ENCODE results near the gene FLAD1.

The FLAD1 gene

DNA sequence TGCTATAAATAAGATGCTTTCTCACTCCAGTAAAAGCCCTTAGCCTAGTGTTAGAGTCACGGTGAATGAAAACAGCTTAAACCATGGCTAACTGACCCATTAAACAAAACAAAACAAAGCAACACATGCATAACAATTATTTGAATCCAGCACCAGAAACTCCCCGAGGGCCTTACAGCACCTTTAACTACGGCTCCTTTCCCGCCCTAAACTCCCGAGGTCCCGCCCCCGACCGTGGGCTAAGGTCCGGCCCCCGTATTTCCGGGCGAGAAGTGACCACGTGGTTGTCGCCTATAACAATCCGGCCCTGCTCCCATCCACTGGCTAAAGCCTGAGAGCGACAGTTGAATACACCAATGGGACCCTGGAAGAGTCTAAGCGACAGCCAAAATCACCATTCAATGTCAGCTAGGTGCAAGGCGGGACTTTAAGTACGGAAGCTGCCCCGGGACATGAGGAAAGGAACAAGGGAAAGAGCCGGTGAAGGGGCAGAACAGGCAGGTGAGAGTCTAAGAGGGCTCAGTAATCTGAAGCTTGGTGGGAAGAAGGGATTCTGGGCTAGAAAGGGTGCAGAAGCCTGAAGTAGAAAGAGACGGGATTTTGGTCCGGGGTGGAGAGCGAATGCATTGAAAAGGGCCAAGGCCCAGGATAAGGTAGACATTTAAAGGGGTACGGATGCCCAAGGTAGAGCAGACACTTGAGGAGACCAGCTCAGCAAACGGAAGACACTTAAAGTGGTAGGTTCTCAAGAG is at the start of gene FLAD1:
Gene FLAD1, plus strand, starts transcription at position 448 of the 752 bp plus-strand sequence. CDS start 351 bp downstream, outside the sequence.
- DNase-seq, result peak; percentile 99

DNA sequence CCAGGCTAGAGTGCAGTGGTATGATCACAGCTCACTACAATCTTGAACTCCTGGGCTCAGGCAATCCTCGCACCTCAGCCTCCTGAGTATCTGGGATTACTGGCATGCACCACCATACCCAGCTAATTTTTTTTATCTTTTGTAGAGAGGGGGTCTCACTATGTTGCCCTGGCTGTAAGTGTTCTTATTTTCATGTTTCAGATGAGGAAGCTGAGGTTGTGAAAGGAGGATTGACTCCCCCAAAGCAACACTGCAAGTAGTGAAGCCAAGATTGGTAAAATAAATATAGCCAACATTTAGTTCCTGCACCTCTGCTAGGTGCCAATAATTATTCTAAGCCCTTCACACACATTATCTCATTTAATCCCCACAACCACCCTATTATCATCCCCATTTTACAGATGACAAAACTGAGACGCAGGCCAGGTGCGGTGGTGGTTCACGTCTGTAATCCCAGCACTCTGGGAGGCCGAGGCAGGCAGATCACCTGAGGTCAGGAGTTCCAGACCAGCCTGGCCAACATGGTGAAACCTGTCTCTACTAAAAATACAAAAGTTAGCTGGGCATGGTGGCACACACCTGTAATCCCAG is 48.7 kb upstream of the FLAD1 start:
- DNase-seq, result no peak

DNA sequence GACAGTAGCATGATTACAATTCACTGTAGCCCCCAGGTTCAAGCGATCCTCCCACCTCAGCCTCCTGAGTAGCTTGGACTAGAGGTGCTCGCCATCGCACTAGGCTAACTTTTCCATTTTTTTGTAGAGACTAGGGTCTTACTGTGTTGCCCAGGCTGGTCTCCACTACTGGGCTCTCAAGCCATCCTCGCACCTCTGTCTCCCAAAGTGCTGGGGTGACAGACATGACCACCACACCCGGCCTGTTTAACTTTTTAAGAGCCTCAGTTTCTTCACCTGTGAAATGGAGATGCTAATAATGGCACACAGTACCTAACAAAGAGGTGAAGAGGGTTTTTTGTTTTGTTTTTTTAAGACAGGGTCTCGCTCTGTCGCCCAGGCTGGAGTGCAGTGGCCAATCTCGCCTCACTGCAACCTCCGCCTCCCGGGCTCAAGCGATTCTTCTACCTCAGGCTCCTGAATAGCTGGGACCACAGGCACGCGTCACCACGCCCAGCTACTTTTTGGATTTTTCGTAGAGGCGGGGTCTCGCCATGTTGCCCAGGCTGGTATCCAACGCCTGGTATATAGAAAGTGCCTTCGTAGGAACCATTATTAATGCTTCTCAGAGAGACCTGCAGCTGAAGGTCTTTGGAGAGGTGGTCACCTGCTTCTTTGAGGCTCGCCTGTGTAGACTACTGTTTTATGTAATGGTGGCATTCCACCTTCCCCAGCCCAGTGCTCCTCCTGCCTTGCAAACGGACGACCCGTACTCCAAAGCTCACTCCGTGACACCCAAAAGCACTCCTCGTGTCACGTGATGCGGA is 47.2 kb upstream of the FLAD1 start:
- DNase-seq, result no peak

DNA sequence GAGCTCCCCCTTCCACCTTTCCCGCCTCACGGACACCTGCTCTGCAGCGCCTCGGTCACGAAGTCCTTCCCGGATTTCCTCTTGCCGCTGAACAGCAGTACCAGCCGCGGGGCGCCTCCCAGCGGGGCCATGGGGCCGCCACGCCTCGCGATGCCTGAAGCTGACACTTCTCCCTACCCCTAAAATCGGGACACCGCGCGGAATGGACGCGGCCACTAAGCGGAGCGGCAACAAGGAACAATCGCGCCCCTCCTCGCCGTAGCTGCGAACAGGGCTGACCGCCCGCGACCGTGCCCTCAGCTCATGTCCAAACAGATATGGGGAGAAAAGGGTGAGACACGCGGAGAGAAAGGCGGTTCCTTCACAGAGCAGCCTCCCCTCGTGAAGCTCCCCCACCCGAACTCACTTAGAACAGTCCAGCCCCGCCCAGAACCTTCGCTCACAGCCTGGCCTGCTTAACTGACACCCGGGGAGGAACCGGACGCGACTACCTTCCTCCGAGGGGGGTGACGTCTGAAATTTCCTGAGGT is 46.5 kb upstream of the FLAD1 start, which contains the start of gene PMVK:
Gene PMVK, minus strand, starts transcription at position 165 of the 530 bp plus-strand sequence. Its CDS starts 34 bp downstream, at position 131.
- DNase-seq, result peak; percentile 94

DNA sequence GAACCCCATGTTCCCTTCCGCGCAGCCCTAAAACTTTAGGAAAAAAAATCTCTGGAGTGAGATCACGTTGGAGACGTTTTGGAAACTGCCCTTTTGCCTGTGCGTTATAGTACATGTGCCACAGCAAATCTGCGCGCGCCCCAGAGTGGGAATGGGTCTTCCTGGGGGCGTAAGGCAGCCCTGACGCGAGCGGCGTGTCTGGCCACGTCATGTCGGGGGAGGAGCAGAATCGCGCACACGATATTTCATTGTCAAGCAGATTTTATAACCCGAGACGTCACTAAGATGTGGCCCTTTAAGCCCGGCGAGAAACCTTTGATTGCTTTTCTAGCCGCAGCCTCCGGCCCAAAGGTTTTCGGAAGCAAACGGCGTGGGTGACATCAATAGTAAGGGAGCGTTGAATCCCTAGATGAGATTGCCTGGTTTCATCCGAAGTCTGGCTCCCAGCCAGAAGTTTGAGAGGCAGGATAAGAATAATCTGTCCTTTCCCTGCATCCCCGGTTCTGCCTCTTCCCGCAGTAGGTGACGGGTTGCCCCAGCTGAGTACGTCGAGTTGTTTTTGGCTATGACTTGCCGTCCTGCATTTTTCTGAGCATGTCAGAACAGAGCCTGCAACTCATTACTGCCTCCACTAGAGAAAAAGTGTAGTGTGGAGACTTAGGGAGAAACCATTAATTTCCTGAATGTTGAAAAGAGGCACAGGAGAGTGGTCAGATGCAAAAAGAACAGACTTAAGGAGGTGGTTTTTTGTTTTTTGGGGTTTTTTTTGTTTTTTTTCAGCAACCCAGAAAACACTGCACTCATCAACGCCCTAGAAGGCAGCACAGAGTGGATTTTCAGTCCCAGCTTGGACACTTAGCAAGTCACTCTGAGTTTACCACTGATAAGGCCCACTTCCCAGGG is 45.8 kb upstream of the FLAD1 start:
- peak; percentile 88 for DNase-seq

DNA sequence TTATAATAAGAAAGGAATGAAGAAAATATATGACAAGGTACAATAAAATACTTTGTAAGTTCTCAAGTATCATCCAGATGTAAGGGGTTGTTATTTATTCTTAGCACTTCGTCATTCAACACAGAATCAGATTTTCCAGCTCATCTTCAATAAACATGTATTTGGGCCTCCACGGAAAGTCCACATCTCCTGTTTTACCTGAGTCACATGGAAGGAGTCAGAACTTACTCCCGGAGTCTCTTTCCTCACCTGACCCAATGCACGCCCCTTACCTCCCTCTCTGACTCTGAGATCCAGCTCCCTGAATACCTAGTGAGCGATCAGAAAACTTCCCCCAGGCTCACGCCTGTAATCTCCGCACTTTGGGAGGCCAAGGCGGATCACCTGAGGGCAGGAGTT is 45.2 kb upstream of the FLAD1 start:
- no peak for DNase-seq

DNA sequence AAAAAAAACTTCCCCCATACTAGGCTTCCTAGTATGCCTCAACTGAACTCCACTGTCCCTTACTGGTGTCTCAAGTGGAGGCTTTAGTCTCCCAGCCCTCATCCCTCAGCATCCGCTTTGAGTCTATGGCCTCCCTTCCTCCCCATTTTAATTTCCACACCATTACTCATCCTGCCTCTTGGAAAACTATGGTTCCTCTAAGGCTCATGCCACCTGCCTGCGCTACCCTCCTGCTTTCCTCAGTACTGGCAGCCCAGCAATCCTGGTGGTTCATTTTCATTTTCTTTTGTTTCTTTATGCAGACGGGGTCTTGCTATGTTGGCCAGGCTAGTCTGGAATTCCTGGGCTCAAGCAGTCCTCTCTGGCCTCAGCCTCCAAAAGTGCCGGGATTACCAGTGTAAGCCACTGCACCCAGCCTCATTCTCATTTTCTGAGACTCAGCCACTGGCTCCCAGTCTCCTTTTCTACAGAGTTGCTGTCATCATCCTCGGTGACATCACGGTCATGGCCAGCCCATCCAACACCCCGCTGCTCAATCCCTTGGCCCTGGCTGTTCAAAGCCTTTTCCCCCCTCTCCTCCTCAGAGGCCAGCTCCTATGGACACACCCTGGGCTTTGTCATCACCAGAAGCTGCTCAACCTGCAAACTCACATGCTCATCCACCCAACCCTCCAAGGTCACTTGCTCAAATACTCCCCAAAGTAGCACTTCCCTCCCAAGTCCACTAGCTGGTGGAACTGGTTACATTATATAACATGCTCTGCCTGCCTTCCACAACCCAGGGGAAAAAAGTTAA is 44.3 kb upstream of the FLAD1 start:
- no peak for DNase-seq

DNA sequence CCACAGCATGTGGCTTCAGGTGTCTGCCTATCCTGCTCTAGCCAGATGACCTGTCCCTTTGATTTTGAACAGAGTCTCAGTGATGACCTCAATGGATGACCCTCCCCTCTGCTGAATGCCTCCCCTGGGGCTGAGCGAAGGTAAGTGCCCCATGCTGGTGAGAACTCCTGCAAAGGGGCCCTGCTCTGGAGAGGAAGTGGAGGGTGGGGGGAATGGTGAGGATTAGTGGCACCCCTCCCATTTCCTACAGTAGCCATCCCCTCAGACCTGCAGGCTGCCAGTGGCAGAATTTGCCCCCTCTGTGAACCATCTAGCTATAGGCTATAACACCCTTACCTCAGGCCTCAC is 43.0 kb upstream of the FLAD1 start:
- no peak for DNase-seq

DNA sequence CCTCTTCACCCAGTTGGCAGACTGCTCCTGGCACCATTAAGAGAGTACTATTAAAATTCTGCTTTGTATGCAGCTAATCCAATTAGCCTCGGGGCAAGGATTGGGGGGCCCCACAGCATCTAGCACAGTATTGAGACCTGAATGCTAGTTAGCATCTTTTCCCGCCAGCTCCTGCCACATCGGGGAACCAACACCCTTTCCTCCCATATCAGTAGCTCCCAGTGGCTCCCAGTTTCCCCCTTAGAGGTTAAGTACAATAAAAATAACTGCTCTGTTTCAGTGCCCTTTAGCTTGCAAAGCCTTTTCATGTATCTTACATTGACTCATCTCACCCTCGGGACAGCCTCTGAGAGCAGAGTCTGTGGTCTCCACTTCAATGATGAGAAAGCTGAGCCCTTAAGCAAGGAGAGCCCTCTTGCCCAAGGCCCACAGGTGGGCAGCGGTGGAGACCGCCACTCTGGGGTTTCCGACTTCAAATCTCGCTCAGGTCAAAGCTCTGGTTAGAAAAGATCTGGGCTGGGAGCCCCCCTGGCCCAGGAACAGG is 42.4 kb upstream of the FLAD1 start:
- DNase-seq, result no peak

DNA sequence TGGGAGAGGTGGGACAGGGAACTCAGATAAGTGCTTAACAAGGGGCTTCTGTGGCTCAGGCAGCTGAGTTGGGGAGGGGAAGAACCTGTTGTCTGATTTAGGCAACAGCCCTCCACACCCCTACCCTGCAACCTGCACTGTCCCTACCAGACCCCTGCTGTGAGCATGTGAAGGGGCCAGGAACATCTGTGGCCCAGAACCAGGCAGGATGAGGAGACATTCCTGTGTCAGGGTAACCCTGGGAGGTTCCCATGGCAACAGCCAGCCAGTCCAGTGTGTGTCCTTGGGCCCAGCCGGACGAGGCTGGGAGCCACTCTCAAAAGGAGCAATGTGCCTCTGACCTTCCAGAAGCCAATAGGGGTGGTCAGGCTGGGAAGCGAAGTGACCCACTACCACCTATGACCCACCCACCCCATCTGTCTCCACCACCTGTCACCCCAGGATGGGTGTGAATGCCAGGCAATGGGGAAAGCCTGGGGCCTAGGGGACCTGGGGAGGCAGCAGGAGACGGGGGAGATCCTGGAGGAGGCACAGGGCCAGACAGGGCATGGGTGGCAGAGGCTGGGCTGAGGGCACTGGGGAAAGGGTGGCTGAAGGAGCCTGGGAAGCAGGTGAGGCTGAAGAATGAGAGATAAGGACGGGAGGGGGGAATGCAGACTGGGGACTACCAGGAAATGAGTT is 41.7 kb upstream of the FLAD1 start:
- no peak for DNase-seq

DNA sequence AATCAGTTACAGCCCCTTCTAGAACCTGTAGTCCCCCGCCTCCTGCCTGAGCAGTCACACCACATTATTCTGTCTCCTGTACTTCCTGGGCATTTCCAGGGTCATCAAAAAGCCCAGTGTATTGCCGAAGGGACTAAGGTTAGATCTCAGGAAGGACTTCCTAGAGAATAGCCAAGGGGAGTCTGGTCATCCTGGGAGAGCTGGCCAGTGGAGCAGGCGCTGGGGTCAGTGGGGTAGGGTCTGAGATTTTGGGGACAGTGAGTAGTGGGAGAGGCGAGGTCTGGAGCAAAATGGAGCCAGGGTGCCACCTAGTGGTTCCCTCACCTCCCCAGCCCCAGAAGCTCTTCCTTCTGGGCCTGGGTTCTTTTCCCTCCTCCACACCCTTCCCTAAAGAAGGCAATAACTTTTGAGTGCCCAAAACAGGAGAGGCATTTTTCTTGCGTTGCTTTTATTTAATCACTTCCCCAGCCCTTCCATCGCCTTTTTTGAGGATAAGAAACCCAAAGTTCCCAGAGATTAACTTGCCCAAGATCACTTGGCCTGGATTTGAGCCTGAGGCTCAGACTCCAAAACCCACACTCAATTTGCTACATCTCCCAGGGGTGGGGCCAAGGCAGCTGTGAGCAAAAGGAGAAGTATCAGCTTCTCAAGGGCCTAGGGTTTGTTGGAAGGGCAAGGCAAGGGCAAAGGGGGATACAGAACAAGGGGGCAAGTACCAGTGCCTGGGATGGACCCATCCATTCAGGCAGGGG is 39.3 kb upstream of the FLAD1 start:
- no peak for DNase-seq

DNA sequence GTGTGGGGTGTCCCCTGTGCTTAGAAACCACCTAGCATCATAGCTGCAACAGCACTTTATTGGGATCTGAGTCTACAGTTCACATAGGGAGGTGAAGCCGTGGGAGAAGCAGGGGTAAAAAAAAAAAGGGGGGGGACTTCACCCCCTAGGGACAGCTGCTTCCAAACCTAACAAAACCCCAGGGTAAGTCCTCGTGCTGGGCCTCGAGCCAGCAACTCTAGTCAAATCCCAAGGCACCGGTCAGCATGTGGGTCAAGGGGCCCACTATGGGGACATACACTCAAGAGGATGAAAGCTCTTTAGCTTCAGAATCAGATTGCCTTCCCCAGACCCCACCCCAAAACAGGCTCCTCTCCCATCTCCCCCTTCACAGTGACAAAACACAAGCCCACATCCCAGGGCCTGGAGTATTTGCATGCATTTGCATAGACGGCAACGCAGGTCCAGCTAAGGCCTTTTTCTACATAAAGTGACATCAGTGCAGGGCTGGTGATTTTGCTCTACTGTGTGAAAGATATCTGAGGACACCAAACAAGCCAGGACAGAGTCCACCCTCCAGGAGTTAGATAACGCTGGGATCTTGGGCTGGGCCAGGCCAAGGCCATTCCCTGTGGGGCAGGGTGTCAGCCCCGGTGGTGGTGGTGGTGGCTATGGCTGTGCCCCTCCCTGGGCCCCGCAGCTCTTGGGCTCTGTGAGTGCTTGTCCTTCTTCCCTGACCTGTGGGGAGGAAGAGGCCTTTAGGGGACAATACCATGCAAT is 38.6 kb upstream of the FLAD1 start:
- no peak for DNase-seq

DNA sequence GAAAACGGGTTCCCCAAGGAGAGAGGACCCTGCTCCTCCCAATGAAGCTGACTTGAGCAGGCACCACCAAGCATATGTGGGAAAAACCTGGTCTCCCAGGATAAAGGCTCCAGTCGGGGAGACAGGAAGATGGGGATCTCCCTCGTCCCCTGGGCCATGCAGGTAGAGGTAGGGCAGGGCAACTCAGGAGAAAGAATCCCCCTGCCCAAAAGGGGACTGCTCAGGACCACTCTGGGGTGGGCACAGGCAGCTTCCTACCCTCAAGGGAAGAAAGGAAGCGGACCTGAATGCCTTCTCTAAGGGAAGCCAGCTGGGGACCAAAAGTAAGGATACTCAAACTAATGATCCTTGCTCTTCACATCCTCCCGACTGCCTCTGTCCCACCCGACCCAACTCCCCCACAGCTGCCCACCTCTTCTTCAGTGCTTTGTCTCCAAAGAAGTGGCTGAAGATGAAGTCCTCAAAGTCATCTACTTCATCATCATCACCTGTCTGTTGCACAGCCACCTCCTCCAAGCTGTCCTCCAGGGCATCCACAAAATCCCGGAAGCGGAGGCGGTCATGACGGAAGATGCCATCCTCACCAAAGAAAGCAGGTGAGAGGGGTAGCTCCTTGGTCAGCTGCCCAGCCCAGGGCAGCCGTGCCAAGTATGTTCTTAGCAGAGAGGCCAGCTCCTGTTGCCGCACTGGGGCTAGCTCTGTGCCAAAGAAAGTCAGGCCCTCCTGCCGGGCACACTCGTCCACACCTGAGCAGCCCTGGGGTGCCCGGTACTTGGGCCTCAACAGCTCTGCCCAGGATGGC is 37.8 kb upstream of the FLAD1 start:
- no peak for DNase-seq

DNA sequence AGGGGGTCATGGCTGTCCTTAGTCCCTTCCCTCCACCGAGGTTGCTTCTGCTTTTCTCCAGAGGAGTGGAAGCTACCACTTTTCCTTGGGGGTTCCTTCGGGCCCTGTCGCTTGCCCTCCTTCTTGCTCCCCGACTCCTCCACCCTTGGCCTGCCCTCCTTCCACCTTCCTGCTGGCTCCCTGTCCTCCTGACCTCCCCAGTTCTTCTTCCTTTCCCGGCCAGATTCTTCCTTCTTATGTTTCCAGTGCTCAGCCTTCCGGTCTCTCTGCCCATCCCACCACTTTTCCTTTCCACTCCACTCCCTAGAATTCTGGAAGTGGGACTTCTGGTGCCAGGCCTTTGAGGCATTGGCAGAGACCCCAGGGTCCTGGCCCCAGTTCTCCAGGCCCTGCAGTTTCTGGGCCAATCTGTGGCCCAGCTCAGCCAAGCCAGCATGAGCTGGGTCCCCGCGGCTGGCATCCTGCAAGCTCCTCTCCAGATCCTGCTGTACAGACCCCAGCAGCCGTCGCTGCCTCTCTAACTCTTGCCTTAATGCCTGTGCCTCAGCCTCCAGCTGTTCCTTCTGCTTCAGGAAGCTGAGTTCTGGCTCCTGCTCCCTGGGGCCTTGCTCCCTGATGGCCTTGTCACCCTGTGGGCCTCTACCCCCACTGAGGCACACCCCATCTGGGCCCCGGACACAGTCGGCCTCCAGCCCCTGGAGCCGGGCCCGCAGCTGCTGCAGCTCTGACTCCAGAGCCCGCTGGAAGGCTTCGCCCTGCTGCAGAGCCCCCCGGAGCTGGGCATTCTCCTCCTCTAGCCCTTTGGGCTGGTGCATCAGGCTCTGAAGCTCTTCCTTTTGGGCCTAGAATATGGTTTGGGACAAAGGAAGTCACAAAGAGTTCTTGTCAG is 36.9 kb upstream of the FLAD1 start:
- no peak for DNase-seq

DNA sequence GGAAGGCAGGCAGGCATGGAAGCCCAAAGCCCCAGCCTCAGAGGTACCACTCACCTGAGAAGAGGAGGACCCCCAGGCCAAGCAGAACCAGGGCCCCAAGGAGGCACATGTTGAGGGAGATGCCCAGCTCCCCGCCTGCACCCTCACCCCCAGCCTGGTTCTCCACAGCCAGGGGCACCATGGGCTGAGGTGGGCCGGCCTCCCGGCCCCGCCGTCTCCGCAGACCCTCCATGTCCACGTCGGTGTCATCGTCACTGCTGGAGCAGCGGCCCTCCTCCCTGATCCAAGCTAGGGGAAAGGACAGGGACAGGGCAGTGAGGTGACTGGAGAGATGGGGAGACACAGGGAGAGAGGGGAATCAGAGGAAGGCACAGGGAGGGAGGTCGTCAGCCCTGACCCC is 35.1 kb upstream of the FLAD1 start:
- no peak for DNase-seq

DNA sequence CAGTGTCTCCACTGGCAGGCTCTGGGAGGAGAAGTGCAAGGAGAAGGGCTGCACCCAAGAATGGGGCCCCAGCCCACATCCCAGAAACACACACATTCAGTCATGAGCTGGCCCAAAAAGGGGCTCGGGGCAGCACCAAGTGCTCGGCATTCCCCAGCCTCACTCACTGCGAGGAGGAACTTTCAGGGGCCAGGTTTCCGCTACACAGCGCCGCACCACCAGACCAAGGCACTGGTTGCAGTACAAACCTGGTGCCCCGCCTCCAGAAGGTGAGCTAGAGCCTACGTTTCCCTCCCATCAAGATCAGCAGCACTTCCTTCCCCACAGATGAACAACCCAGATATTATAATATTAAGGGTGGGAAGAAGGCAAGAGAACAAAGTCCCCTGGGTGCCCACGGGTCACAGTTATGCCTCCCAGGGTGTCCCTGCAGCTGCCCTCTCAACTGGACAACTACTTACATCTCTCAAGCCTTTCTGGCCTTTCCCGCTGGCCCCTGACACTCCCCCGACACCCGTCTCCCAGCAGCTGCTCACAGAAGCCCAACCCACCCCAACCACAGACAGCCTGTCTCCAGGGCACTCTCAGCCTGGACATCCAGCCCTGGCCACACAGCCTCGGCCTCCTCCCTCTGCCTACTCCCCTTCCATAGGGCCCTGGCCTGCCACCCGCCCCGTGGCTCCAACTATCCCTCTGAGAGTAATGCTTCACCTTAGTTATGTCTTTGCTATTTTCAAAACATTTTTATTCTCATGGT is 31.1 kb upstream of the FLAD1 start:
- no peak for DNase-seq

DNA sequence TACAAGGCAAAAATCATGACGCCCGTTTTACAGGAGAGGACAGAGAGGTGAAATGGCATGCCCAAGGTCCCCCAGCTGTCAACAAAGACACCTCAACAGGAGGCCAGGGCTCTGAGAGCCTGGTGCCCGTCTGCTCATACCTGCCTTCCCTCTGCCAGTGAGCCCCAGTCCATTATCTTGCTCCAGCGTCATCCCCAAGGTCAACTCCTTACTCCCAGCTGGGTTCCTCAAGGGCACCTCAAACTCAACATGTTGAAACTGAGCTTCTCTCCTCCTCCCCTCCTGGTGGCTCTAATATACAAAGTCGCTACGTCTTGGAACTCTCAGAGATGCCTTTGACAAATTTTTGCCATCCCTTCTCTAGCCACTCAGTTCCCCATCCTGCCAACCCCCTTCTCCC is 30.5 kb upstream of the FLAD1 start:
- no peak for DNase-seq
